Measurements from ENCODE around the gene CHEK2.
"Not testable (repeated sequence)": the region's sequence is repeated elsewhere in the genome, so short reads cannot be mapped to it uniquely, and the experiment has no call there.

The CHEK2 gene

DNA sequence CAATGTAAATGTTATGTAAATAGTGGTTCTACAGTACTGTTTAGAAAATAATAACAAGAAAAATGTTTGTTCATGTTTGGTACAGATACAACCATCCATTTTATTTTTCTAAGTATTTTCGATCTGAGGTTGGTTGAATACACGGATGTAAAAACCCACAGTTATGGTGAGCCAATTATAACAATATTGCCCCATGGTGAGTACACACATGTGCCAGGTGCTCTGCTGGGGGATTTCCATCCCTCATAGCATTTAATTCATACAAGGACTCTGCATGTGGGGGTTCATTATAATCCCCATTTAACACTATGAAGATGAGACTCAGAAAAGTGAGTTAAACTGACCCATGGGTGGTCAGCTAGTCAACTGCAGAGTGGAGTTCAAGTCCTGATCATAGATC, 38.7 kb downstream of the CHEK2 start:
- TF ChIP-seq SPI1 (IDR thresholded peaks at IDR 0.05; ENCODE audit: low read depth, low read length) (no peak), PAX5 (IDR thresholded peaks at IDR 0.05; ENCODE audit: insufficient read depth, low read length, severe bottlenecking) (no peak), POLR2AphosphoS5 (IDR thresholded peaks at IDR 0.05; ENCODE audit: low read depth, low read length) (no peak), POLR2A (IDR thresholded peaks at IDR 0.05; ENCODE audit: low read depth, low read length) (no peak), TAF1 (IDR thresholded peaks at IDR 0.05; ENCODE audit: low read depth, low read length) (no peak), POU2F2 (IDR thresholded peaks at IDR 0.05; ENCODE audit: low read depth, low read length) (no peak)
- FAIRE-seq, result no peak

DNA sequence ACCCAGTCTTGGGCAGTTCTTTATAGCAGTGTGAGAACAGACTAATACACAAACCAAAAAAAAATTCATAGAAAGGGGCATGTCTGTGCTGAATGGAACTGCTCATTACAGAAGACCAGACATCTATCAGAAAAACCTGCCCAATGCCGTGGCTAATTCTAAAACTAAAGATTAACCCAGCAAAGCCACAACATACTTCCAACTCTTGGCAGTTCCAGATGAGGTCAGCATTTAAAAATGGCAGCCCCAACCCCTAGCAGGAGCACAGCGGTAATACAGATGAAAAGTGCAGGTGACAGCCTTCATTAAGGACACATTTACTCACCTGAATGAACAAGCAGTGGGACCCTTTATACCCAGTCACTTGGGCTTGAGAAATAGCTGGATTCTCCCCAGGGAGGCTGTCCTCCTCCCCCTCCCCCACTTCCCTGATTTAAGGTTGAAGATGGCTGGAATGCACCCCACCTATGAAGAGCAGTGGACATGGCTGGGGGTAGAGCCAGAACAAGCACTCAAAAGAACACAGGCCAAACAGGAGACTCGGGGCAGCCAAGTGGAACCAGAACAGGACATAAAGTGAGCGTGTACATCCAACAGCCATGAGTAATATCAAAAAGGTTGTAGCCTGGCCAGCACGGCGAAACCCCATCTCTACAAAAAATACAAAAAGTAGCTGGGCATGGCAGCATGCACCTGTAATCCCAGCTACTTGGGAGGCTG, 48.4 kb downstream of the CHEK2 start:
- not testable (repeated sequence) for FAIRE-seq; DNase-seq (ENCODE audit: insufficient read length, low spot score)

More for the DNA sequence above, 38.7 kb downstream of the CHEK2 start:
- DNase-seq (ENCODE audit: insufficient read length, low spot score), result no peak

DNA sequence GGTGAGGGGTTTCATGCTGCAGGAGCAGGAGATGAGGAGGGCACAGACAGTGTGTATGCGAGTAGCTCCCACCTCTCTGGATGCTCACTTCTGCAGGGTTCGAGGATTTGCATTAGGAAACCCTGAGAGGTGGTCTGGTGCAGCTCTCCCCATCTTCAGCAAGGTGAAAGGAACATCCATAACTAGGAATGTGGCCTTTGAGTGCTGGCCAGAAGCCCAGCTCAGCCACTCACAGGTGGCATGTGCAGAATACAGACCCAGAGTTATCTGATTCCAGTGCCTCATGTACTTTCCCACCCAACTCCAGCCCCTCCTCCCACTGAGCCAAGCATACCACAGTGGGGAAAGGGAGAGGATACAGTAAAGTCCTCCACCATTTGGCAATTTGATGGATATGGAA, 51.8 kb downstream of the CHEK2 start:
- not testable (repeated sequence) for DNase-seq (ENCODE audit: insufficient read length, low spot score); FAIRE-seq

DNA sequence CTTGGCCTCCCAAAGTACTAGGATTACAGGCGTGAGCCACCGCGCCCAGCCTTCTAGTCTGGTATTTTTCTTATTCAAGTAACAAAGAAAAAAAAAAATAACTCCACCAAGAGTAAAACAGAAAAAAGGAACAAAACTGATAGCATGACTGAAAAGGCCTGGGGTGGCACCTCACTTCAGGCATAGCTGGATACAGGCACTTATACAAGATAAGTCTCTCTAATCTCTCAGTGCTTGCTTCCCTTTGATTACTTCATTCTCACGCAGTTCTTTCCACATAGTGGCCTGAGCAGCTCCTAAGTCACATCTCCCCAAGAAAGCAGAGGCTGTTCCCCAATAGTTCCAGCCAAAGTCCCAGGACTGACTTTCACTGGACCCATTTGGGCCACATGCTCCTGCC, 58.7 kb downstream of the CHEK2 start:
- DNase-seq (ENCODE audit: insufficient read length, low spot score); FAIRE-seq: not testable (repeated sequence)

DNA sequence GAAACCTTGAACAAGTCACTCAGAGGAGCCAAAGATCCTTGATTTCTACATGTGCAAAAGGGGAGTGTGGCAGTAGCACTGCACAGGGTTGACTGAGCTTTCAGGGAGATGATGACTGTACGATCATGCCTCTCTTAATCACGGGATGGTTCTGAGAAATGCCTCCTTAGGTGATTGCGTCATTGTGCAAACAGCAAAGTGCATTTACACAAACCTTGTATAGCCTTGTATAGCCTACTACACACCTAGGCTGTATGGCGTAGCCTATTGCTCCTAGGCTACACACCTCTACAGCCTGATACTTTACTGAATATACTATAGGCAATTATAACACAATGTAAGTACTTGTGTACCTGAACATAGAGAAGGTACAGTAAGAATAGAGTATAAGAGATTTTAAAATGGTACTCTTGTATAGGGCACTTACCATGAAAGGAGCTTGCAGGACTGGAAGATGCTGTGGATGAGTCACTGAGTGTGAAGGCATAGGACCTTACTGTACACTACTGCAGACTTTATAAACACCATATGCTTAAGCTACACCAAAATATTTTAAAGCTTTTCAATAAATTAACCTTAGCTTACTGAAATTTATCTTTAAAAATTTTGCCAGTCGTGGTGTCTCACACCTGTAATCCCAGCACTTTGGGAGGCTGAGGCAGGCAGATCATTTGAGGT, 60.7 kb downstream of the CHEK2 start:
- FAIRE-seq; DNase-seq (ENCODE audit: insufficient read length, low spot score): not testable (repeated sequence)

DNA sequence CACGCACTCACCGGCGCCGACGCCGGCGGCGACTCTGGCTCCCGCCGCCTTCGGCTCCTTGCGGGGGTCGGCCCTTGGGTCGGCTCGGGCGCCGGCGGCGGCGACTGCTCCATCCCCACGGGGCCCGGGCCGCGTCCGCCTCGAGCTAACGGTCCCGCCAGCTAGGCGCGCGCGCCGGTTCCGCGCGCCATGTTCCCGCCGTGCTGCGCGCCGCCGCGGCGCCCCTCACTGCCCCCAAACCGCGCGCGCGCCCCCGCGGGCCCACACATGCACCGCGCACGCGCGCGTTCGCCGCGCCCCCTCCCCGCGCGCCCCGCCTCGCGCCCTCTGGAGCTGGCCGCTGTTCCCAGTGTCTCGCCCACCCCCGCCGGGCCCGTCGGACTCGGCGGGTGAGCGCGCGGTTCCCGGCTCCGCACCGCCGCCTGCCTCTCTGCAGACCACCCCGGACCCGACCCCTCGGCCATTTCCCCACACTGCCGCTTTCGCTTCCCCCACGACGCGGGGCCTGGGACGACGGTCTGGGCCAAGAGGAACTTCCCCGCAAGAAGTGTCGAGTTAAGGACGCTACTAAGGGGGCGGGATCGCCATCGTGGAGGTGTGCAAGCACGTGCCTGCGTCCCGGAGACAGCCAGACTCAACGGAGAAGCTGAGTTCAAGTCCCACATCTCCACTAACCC, 61.9 kb downstream of the CHEK2 start, which contains the start of gene TTC28:
TTC28 (minus strand) TSS at position 230 of the 677 bp plus-strand sequence; CDS start at position 113, 117 bp downstream.
- FAIRE-seq, result not testable (repeated sequence)
- TF ChIP-seq TAF1 (IDR thresholded peaks at IDR 0.05; ENCODE audit: low read depth, low read length), result peak; percentile 34; the same call in 1 of the 2 replicates
- DNase-seq (ENCODE audit: insufficient read length, low spot score), result peak; percentile 26

DNA sequence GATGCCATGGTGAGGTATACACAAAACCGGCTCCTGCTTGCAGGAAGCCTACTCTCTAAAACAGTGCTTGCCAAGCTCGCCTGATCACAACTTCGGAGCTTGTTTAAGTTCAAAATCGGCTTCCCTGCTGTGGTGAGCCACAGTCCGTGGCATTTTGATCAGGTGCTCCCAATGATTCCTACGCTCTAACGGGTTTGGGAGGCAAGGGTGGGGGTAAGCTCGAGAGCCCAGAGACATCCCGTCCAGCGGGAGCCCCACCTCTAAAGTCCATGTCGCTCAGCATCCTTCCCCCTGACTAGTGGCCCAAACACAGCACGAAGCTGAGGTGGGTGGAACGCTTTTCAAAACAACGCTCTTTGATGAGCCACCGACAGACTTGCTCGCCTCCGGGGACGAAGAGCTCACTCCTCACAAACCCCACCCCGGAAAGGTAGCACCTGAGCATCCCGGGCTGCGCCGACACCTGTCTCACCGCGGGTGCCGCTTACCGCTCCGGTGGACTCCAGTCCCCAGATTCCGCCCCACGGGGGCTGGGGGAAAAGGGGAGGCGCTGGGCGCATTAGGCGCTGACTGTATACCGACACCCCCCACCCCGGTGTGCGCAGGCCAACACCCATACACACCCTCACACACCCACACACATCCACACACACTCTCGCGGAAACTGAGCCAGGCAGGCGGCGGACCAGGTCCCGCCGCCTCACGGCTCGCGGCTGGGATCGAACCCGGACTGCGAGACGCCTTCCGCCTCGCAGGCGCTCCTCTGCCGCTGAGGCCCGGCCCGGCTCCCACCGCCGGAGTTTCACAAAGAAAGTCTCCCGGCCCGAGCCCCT, 62.6 kb downstream of the CHEK2 start:
- not testable (repeated sequence) for FAIRE-seq

DNA sequence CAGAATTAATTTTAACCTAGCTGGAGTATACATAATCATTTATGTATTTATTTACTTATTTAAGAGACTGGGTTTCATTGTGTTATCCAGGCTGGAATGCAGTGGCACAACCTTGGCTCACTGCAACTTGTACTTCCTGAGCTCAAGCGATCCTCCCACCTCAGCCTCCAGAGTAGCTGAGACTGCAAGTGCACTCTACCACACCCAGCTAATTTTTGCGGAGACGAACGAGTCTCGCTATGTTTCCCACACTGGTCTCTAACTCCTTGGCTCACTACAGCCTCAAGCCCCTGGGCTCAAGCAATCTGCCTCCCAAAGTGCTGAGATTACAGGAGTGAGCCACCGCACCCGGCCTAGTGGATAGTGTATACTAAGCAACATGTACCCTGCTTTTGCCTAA, 63.5 kb downstream of the CHEK2 start:
- DNase-seq (ENCODE audit: insufficient read length, low spot score); FAIRE-seq: not testable (repeated sequence)

More for the DNA sequence above, 62.6 kb downstream of the CHEK2 start:
- peak; percentile 17 for DNase-seq (ENCODE audit: insufficient read length, low spot score)

DNA sequence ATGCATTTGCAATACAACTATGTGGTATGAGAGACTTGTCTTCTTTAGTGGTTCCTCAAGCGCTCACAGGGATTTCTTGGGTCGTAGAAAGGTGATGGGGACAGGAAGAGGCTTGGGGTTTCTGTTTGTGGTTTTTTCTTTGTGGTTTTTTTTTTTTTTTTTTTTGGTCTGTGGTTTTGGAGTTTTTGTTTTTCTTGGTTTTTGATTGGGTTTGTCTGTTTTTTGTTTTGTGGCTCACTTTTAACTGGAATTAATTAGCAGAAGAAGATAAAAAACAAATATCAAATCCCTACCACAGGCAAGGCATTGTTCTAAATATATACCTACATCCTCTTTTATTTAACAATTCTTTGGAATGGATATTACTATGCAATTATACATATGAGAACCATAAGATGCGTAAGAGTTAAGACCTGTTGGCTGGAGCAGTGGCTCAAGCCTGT, 67.5 kb downstream of the CHEK2 start:
- peak; percentile 27 for DNase-seq (ENCODE audit: insufficient read length, low spot score)
- FAIRE-seq, result no peak
- no peak for TF ChIP-seq PAX5 (IDR thresholded peaks at IDR 0.05; ENCODE audit: insufficient read depth, low read length, severe bottlenecking)
- TF ChIP-seq POU2F2 (IDR thresholded peaks at IDR 0.05; ENCODE audit: low read depth, low read length), result no peak
- TF ChIP-seq TAF1 (IDR thresholded peaks at IDR 0.05; ENCODE audit: low read depth, low read length), result no peak
- TF ChIP-seq SPI1 (IDR thresholded peaks at IDR 0.05; ENCODE audit: low read depth, low read length), result no peak
- TF ChIP-seq POLR2A (IDR thresholded peaks at IDR 0.05; ENCODE audit: low read depth, low read length), result no peak
- TF ChIP-seq POLR2AphosphoS5 (IDR thresholded peaks at IDR 0.05; ENCODE audit: low read depth, low read length), result no peak

DNA sequence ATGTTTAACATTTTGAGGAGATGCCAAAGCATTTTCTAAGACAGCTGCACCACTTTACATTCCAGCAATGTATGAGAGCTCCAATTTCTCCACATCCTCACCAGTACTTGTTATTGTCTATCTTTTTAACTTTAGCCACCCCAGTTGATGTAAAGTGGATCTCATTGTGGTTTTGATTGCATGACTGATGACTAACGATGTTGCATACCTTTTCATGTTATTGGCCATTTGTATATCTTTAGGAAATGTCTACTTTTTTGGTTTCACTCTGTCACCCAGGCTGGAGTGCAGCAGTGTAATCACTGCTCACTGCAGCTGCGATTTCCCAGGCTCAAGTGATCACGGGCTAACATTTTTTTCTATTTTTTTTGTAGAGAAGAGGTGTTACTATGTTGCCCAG, 70.9 kb downstream of the CHEK2 start:
- no peak for TF ChIP-seq PAX5 (IDR thresholded peaks at IDR 0.05; ENCODE audit: insufficient read depth, low read length, severe bottlenecking)
- FAIRE-seq, result no peak
- no peak for DNase-seq (ENCODE audit: insufficient read length, low spot score)

DNA sequence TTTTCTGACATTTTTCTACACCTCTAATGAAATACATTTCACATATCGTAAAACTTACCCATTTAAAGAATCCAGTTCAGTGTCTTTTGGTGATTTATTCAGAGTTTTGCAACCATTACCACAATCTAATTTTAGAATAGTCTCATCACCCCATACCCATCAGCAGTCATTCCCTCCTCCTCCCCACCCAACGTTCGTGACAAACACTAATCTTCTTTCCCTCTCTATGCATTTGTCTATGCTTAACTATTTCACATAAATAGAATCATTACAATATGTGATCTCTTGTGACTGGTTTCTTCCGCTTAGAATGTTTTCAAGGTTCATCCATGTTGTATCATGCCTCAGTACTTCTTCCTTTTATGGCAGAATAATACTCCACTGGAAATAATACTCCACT, 71.5 kb downstream of the CHEK2 start:
- no peak for FAIRE-seq
- DNase-seq (ENCODE audit: insufficient read length, low spot score), result no peak
- no peak for TF ChIP-seq POU2F2 (IDR thresholded peaks at IDR 0.05; ENCODE audit: low read depth, low read length)
- TF ChIP-seq TAF1 (IDR thresholded peaks at IDR 0.05; ENCODE audit: low read depth, low read length), result no peak
- TF ChIP-seq SPI1 (IDR thresholded peaks at IDR 0.05; ENCODE audit: low read depth, low read length), result no peak
- TF ChIP-seq POLR2AphosphoS5 (IDR thresholded peaks at IDR 0.05; ENCODE audit: low read depth, low read length), result no peak
- no peak for TF ChIP-seq POLR2A (IDR thresholded peaks at IDR 0.05; ENCODE audit: low read depth, low read length)
- TF ChIP-seq PAX5 (IDR thresholded peaks at IDR 0.05; ENCODE audit: insufficient read depth, low read length, severe bottlenecking), result no peak

Measured in GM12891 (cell line).